Activated CD4-positive, alpha-beta T cell treated with anti-CD3 and anti-CD28 coated beads, Interleukin-10, Interleukin-2, amounts not matched to agents 100 ng/mL and 50 ng/mL, durations not matched to agents 16 hours and 8 hours (primary cell): ENCODE results near the gene RALB.
"Not testable (repeated sequence)": the region's sequence is repeated elsewhere in the genome, so short reads cannot be mapped to it uniquely, and the experiment has no call there.

Experiments
- DNase-seq: peaks from one replicate; pipeline ENCODE4 v3.0.0-alpha.2; 2020

The RALB gene

DNA sequence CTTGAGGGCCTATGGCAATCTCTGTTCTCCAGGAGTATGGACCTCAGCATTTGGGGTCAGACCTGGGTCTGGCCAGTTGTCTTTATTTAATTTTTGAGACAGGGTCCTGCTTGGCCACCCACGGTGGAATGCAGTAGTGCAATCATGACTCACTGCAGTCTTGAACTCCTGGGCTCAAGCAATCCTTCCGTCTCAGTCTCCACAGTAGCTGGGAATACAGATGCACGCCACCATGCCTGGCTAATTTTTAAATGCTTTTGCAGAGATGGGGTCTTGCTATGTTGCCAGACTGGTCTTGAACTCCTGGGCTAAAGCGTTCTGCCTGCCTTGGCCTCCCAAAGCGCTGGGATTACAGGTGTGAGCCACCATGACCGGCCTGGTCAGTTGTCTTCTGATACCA is 46.9 kb downstream of the RALB start:
- DNase-seq: no peak

DNA sequence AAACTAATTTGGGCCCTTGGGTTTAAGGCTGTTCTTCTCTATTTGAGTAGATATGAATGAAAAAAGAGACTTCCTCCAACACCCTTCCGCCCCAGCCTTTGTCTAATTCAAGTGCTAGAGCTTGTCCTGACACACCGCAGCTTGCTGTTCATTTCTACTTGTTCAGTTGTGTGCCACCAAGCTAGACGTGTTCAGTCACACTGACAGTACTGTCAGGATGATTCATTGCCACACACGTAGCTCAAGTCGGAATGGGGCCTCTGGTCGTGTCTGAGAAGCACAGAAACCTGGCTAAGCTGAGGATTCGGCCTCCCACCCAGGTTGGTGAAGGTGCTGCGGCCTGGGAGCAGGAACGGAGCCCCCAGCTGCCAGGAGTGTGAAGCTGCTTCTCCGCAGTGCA is 47.7 kb downstream of the RALB start:
- no peak for DNase-seq

DNA sequence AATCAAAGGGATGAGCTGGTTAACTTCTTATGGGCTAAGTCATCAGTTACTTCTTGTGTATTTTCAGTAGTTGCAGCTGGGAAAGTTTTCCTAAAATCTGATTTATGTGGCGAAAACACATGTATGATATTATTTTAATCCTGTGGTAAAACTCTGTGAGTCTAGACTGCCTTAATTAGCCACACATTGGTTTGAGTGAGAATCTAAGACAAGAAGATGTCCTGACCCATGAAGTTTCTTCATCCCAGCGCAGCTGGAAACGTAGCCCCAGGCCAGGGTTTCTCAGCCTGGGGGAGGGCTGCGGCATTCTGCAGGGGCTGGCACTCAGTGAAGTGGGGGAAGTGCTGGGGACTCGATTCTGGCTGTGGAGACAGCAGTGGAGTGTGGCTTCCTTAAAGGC is 48.6 kb downstream of the RALB start:
- DNase-seq: no peak

DNA sequence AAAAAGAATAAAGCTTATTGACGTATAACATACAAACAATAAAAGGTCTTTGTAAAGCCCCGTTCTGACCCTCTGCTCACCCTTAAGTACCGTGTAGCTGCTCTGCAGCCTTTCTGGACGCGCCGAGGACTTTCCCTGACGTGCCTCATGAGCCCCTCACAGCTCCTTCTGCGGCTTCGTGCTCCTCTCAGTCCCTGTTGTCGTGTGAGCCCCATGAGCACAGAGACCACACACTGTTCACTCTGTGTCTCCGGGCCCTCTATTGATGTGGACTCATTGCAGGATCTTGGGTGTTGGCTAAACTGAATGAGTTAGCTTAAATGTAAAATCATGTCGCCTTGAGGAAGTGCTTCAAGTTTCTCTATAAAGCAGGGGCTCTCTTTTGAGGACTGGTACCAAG is 49.6 kb downstream of the RALB start:
- DNase-seq: no peak

DNA sequence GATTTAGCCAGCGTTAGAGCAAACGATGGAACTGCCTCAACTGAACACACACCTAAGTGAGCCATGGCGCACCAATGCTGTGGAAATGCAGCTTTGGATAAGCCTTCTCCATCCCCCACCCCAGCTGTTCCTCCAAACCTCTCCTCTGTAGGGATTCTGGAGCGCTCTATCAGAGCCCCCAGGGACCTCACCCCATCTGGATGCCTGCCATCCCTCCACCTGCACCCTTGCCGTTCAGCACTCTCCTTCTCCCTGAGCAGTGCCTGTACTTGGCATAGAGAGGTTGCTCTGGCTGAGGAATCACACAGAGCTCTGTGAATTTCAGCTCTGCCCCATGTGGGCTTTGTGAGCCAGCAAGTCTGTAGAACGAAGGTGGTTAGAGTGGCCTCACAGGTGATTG is 50.5 kb downstream of the RALB start:
- no peak for DNase-seq

DNA sequence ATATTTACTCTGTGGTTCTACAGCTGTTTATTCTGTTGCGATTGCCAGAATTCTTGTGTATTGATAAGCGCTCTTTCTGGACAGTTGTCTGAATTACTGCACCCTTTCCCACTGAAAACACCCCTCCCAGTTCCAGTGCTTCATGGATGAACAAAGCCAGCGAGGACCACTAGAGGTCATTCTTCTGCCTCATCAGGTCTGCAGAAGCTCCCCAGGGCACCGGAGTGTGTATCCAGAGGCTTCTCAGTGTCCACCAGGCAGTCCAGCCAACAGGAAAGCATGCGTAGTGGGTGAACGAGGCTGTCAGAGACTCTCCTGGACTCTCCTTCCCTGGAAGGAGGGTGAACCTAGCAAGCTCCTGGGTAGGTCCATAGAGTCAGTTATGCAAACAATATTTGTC is 52.6 kb downstream of the RALB start:
- no peak for DNase-seq

DNA sequence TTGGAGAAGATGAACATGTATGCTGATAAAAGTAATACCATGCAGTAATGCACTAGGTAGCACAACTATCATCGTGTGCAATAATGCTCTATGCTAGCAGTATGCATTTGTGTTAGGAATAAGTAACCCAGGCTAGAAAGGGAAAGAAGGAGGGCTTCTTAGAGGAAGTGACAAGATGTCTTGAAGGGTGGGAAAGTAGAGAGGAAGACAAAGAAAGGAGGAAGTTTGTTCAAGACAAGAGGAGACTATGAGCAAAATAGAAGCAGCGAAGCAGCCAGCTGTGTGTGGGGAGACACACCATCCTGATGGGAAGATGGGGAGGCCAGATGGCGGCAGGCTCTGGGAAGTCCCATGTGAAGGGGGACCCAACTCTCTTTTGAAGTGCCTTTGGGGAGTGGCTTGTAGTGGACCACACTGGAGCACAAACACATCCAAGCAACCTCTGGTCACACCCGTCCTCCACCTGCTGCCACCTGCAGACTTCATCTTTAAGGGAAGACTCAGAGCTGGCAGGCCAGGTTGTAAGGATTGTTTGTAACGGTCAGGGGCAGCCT is 53.4 kb downstream of the RALB start:
- no peak for DNase-seq

DNA sequence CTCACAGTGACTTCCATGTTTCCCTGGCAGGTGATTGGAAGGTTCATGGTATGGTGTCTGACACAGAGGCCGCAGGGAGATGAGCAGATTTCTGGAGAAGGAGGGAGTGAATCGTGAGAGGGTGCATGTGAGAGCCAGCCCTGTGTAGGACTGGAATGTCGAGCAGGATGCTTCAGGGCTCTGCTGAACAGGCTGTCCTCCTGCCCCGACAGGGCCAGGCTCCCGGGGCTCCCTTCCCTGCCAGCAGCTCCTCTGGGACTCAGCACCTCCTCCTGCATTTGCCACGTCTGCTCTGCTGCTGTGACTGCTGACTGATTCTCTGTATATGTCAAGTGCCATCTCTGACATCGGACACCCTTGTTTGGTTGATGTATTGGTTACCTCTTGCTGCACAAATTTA is 54.8 kb downstream of the RALB start:
- DNase-seq: no peak

DNA sequence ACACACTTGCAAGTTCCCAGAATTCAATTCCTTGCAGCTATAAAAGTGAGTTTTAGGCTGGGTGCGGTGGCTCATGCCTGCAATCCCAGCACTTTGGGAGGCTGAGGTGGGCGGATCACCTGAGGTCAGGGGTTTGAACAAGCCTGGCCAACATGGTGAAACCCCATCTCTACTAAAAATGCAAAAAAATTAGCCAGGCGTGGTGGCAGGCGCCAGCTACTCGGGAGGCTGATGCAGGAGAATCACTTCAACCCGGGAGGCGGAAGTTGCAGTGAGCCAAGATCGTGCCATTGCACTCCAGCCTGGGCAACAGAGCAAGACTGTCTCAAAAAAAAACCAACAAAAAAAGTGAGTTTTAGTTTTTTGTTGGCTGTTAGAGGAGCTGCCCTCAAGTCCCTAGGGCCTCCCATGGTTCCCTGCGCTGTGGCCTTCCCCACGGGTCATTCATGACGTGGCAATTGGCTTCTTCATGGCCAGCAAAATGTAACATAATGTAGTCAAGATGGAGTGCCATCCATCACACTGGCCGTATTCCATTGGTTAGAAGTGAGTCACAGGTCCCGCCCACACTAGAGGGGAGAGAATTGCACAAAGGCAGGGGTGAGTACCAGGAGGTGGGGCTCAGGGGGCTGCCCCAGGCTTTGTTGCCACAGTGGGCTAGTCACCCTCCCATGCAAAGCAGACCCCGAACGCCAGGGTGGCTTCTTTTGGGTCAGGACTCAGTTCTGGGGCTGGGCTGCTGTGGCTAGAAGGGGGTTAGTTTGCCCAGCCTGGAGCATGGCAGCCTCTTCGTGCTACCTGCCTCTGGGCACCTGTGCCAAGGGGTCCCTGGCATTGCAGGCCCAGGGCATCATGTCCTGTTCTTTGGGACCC is 55.6 kb downstream of the RALB start:
- no peak for DNase-seq

DNA sequence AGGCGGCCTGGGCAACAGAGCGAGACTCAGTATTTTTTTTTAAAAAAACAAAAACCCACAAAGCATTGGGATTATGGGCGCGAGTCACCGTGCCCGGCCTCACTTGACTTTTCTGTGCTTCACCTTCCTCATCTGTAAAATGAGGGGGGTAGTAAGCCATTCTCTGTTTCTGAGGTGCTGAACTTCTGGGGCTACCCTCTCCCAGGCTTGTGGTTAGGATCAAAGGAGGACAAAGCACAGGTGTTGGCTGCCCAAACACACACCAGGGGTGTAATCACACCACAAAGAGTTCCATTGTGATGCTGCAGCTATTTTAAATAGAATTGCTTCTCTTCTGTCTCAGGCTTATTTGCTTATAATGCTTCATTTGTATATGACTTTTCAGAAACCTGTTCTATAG is 57.5 kb downstream of the RALB start:
- DNase-seq: no peak

DNA sequence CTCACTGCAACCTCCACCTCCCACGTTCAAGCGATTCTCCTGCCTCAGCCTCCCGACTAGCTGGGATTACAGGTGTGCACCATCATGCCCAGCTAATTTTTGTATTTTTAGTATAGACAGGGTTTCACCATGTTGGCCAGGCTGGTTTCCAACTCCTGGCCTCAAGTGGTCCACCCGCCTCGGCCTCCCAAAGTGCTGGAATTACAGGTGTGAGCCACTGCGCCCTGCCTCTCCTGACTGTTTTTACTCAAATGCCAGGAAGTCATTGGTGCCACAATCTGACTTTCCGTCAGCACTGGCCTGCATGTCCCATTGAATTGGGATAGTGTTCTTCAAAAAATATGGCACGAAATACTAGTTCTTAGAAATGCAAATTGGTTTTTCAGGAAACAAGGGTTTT is 58.2 kb downstream of the RALB start:
- not testable (repeated sequence) for DNase-seq

DNA sequence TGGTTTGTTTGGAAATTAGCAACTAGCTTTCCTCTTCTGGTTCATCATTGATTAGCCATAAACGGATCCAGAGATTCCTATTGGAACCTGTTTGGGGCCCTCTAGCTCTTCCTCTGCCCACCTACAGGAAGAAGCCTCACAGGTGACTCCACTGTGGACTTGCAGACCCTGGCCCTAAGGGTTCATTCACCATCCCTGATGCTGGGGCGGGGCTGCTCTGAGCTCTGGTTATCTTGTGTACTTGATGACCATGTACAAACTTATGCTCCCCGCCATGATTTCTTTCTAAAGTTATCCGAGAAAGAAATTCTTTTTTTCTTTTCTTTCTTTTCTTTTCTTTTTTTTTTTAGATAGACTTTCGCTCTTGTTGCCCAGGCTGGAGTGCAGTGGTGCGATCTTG is 59.4 kb downstream of the RALB start:
- DNase-seq: no peak

DNA sequence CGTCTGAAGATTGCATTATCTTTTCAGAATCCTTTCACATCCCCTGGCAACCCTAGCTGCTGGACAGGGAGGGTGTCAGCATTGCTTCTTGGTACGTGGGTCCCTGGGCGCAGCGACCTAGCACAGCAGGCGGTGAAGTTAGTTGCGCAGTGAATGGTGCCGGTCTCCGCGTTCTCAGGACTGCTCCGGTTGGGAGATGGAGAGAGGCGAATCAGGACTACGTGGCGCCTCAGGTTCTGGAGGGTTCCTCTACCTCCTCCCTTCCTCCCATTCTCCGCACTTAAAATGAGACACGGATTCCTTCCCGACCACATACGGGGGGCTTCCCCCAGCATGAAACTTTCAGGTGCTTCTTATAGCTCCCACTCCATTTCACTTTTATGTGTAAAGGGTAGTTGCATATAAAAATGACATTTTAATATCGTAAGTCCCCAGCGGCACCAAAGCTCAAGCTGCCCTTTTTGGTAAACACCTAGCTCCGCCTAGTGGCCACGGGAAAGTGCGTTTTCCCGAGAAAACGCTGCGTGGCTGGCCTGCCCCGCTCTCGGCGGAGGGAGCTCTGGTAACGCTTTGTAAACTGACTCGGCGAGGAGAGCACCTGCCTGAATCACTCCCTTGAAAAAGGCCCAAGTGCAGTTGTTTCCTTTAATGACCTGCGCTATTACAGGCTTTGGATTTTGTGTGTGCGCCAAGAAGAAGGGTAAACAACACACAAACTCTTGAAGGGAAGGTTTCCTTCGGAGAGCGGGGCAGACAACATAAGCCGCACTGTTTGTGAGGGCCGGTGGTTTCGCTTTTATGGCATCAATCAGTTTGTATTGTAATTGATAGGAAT is 60.4 kb downstream of the RALB start:
- peak; percentile 85 for DNase-seq

DNA sequence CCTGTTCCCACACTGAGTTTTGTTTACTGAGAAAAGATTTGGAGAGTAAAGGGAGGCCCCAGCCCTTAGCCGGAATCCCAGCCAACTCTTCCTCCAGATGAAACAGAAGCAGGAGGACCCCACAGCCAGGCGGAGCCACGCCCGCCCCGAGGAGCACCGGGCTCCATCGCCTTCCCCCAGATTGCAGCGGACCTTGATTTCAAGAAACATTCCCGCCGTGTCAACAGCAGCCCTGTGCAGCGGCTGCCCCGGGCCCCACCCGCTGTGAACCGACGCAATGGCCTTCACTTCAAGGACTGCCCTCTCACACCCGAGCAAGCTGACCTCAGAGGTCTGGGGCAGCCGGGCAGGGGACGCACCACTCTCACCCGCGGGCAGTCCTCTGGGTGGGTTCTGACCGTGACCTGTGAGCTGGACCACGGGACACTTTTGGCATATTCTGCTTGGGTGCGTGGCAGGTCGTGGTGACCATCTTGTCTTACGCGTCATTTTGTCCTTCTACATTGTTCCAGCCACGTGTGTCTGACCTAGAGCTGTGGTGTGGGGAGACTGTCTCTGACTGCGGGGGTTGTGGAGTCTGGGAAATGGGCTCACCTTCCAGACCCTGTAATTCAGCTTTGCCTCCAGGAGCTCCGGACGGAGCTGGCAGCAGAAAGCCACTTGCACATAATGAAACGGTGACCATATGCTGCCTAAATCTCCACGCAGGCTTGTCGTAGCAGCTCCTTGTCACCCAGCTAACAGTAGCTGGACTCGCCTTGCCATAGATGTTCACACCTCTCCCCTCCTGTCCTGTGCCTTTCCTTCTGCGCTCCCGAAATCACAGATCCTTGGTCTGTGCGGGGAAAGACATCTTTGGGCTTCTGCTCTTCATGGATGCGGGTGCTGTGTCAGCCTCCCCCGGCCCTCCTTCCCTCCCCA is 61.3 kb downstream of the RALB start:
- DNase-seq: no peak

DNA sequence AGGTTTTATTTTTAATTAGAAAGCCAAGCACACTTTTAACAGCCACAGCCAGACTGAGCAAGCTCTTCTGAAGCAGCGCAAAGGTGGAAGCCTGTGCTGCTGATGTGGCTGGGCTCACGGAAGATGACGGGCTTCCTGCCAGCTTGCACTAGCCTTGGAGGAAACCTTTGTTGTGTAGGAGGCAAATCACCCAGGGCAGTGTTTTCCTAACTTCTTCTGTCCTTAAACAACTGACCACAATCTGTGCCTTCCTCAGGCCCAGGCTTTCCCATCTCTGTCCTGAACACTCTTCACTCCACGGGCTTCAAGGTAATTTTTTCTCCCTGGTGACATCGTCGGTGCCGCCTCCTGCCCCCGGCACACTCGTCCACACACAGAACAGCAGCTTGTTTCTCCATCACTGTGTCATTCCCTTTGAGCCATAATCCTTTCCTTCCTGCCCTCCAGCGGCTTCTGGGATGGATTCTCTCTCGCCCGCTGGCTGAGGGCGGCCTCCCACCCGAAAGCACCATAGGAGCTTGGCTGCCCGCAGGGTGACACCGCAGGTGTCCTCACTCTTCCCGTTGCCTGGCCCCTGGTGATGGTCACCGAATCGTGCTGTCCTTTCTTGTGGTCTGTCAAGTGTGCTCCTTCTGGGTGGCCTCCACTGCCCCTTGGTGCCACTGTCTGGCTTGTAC is 62.2 kb downstream of the RALB start:
- DNase-seq: peak; percentile 20

DNA sequence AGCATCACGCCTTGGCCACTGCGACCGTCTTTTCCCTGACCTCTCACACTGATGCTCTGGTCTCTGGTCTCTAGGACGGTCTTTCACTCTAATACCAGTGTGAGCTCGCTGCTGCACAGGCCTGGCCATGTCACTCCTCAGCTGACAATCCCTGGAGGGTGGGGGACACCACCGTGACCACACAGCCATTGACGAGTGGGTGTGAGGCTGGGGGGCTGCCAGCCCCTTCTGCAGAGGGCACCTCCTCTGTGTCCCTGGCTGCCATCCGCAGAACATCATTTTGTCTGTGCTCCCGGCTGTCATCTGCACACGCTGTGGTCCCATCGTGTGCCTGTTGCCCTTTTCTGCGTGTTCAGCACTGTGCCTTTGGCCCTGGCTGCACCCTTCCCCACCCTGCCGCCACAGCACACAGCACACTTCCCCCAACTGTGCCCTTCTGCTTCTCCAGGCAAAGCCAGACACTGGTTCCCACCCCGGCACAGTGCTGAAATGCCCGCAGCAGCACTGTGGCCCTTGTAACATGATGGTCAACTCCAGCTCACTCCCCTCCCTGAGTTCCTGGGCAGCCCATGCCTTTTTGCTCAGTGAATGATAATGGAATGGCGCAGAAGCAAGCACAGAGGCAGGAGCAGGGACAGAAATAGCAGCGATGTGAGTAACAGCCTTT is 62.8 kb downstream of the RALB start:
- DNase-seq: no peak

DNA sequence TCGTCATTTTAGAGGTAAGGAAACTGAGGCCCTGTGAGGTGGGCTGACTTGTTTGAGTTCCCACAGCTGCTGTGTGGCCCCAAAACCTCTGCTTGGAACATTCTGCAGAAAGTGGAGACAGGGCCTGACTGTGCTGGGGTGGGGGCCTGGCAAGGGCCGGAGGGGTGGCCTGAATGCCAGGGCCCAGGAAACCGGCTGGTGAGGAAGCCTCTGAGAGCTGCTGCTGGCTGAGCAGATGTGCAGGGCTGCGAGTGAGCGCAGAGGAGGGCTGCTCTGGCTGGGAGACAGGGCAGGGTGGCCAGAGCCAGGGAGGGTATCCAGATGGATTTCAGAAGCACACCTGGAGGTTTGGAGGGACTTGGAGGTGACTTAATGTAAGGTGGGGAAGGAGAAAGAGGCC is 63.4 kb downstream of the RALB start:
- DNase-seq: no peak

DNA sequence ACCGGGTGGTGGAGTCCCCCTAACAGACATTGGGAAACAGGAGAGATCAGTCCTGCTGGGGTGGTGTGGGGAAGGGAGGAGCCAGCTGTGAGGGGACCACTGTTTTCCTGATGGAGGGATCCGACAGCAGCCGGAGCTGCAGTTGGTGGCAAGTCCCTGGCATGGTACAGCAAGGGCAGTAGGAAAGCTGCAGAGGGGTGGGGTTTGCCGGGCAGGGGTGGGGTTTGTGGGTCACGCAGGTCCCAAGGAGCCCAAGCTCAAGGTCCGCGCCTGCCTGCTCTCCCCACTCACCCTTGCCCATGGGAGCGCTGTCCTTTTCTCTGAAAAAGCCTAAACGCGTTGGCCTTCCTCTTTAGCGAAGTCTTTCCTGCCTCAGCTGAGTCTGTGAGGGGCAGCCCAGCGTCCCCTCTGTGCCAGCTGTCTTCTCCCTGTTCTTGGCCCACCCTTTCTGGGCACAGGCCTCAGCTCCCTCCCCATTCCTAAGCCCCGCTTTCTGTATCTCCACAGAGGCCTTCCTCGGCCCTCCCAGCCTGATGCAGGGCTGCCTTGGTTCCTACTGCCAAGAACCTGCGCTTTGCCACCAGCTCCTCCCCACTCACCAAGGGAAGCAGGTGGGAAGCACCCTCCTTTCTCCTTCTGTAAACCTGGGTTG is 64.0 kb downstream of the RALB start:
- DNase-seq: no peak

DNA sequence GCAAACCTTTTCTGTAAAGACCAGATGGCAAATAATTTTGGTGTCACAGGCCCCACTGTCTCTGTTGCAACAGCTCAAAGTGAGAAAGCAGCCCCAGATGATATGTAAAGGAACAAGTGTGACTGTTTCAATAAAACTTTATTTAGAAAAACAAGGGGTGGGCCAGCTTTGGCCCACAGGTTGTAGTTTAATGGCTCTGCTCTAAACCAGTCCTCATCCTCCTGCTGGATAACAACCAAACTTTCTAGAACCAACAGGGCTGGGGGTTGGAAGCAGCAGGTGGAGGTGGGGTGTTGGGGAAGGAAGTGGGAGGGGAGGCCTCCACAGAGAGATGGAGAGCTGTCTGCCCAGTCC is 64.5 kb downstream of the RALB start:
- no peak for DNase-seq

DNA sequence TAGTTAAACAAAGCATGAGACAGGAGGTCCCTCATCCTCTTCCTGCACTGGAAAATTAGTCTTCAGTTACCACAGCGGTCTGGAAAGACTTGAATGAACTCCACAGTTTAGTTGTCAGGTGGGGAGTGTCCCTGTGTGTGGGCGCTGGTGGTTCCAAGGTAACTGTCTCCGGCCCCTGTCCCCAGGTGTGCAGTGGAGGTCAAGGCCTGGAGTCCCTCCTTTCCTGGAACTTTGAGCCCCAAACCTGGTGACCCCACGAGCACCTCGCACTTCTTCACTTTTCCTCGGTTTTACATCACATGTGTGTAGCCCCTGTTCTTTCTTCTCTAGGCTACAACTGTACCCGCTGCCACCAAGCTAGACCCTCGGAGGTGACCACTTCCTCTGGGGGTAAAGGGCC is 65.3 kb downstream of the RALB start:
- no peak for DNase-seq

DNA sequence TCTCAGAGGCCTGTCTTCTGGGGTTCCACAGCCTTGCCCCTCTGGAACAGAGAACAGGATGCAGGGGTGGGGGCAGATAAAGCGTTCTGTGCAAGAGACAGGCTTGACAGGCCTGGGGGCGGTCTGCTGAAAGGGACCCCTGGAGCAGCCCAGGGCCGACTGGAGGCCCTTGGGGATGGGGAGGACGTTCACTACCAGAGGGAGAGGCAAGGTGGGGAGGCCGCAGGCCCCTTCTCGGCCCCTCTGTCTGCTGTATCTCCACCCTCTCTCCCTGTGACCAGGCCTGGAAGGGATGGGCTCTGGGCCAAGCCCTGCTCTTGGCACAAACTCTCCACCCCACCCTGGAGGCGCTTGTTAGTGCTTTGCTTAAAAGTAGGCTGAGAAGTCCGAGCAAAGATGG is 66.0 kb downstream of the RALB start:
- DNase-seq: no peak
